ENCODE measurements around the gene BMP2K. TPM values are rescaled to one million over a fixed set of nuclear protein-coding genes. Genes with fewer than 3 reads are reported as not detected.

The BMP2K gene
- total and polyA plus RNA-seq, 2 experiments from 2014 or later, result 27.3 to 96.5 TPM

DNA sequence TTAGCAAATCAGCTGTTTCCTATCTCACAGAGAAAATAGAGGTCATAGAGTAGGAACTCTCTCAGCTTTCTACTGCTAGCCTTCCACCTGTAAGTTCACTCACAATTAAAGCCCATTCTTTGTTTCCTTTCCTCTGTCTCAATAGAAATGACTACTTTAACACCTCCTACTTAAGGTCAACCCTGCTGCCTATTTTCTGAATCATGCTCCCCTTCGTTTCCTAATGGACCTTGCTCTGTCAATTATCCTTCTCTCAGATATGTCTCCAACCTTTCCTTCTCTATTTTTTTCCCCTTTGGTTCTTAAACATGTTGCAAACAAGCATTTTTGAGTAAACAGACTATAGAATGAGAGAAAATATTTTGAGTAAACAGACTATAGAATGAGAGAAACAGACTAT is 168.2 kb downstream of the BMP2K start:
- 44% methylated on average over 1 of the region's 1 CpG for WGBS (ENCODE audit: low lambda C conversion rate, missing lambda C conversion rate)
- TF ChIP-seq CTCF (IDR thresholded peaks at IDR 0.05; ENCODE audit: poor library complexity) (no peak), EZH2 (IDR thresholded peaks at IDR 0.05; ENCODE audit: borderline replicate concordance) (no peak), EZH2phosphoT487 (IDR thresholded peaks at IDR 0.05; ENCODE audit: low read depth, severe bottlenecking, unreplicated experiment) (no peak)
- Histone ChIP-seq H3K4me1 (ENCODE audit: insufficient read depth) (no peaks in the 10 kb centered on the region), H3K27ac (no peak overlapping the region), H3K4me3 (no peak overlapping the region), H4K20me1 (ENCODE audit: insufficient read depth, poor library complexity, severe bottlenecking) (no peaks in the 10 kb centered on the region), H3K9me3 (ENCODE audit: low read depth) (no peaks in the 10 kb centered on the region), H3K36me3 (replicated peaks; ENCODE audit: insufficient read depth, low read depth) (no peaks in the 10 kb centered on the region), H3K27me3 (peaks cover 6% of the 10 kb centered on the region), H2AFZ (no peak overlapping the region), H3K4me2 (no peak overlapping the region), H3K79me2 (no peaks in the 10 kb centered on the region), H3K9me2 (replicated peaks; ENCODE audit: insufficient read depth) (no peaks in the 10 kb centered on the region)
- DNase-seq (ENCODE audit: low spot score), result no peak

DNA sequence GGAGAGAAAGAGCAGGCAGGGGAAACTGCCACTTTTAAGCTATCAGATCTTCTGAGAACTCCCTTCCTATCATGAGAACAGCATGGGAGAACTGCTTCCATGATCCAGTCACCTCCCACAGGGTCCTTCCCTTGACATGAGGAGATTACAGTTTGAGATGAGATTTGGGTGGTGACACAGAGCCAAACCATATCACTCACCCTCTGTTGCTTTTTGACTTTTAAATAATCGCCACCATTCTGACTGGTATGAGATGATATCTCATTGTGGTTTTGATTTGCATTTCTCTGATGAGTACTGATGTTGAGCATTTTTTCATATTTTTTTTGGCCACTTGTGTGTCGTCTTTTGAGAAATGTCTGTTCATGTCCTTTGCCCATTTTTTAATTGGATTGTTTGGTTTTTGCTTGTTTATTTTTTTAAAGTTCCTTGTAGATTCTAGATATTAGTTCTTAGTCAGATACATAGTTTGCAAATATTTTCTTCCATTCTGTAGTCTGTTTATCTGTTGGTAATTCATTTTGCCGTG is 169.6 kb downstream of the BMP2K start:
- H3K27ac ChIP-seq, result no peak overlapping the region
- 93% methylated on average over 3 of the region's 3 CpGs for WGBS (ENCODE audit: low lambda C conversion rate, missing lambda C conversion rate)
- TF ChIP-seq EZH2 (IDR thresholded peaks at IDR 0.05; ENCODE audit: borderline replicate concordance) (no peak), EZH2phosphoT487 (IDR thresholded peaks at IDR 0.05; ENCODE audit: low read depth, severe bottlenecking, unreplicated experiment) (no peak), CTCF (IDR thresholded peaks at IDR 0.05; ENCODE audit: poor library complexity) (no peak)

DNA sequence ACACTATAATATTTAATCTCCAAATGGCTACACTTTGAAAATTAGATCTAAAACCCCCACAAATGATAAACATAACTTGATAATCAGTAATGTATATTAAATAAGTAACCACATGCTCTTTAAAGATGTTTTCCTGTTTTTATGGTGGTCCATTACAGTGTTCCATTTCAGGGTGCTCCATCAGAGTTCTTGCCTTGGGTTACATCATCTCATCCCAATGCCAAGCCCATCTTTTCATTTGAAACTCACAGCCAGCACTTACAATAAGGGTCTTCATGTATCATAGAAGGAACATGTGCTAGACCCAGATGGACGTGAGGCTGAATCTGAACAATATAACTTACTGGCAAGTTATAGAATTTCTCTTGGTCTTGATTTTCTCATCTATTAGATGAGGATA is 173.6 kb downstream of the BMP2K start:
- H3K4me1 ChIP-seq (ENCODE audit: insufficient read depth), result no peaks in the 10 kb centered on the region
- DNase-seq (ENCODE audit: low spot score), result no peak
- H3K79me2 ChIP-seq, result no peaks in the 10 kb centered on the region
- no peak for TF ChIP-seq EZH2 (IDR thresholded peaks at IDR 0.05; ENCODE audit: borderline replicate concordance)
- no peak for TF ChIP-seq CTCF (IDR thresholded peaks at IDR 0.05; ENCODE audit: poor library complexity)
- TF ChIP-seq EZH2phosphoT487 (IDR thresholded peaks at IDR 0.05; ENCODE audit: low read depth, severe bottlenecking, unreplicated experiment), result no peak
- H3K9me3 ChIP-seq (ENCODE audit: low read depth), result no peaks in the 10 kb centered on the region
- no peak overlapping the region for H3K27ac ChIP-seq
- H4K20me1 ChIP-seq (ENCODE audit: insufficient read depth, poor library complexity, severe bottlenecking), result no peaks in the 10 kb centered on the region
- no peak overlapping the region for H3K4me3 ChIP-seq
- no peak overlapping the region for H2AFZ ChIP-seq
- H3K9me2 ChIP-seq (replicated peaks; ENCODE audit: insufficient read depth), result no peaks in the 10 kb centered on the region
- WGBS (ENCODE audit: low lambda C conversion rate, missing lambda C conversion rate), result 76% methylated on average over 1 of the region's 1 CpG
- H3K27me3 ChIP-seq, result peaks cover 6% of the 10 kb centered on the region
- H3K4me2 ChIP-seq, result no peak overlapping the region
- H3K36me3 ChIP-seq (replicated peaks; ENCODE audit: insufficient read depth, low read depth), result no peaks in the 10 kb centered on the region

More for the DNA sequence above, 169.6 kb downstream of the BMP2K start:
- H4K20me1 ChIP-seq (ENCODE audit: insufficient read depth, poor library complexity, severe bottlenecking), result no peaks in the 10 kb centered on the region
- no peak overlapping the region for H3K4me2 ChIP-seq
- H3K4me1 ChIP-seq (ENCODE audit: insufficient read depth), result no peaks in the 10 kb centered on the region
- H3K9me2 ChIP-seq (replicated peaks; ENCODE audit: insufficient read depth), result no peaks in the 10 kb centered on the region
- no peak overlapping the region for H3K4me3 ChIP-seq
- no peak overlapping the region for H2AFZ ChIP-seq
- no peaks in the 10 kb centered on the region for H3K36me3 ChIP-seq (replicated peaks; ENCODE audit: insufficient read depth, low read depth)
- no peak for DNase-seq (ENCODE audit: low spot score)
- peaks cover 6% of the 10 kb centered on the region for H3K27me3 ChIP-seq
- H3K79me2 ChIP-seq, result no peaks in the 10 kb centered on the region
- H3K9me3 ChIP-seq (ENCODE audit: low read depth), result no peaks in the 10 kb centered on the region
